GM21515 (cell line): ENCODE measurements around the gene ATP1A2.

Experiments used
- ATAC-seq: cut with Tn5 transposase; IDR thresholded peaks from one replicate; pipeline ENCODE4 v1.9.1; 2021; ENCODE audit not compliant: unreplicated experiment

ATP1A2 gene

GRCh38 chr1:160139840-160140239 is 24.3 kb downstream of the ATP1A2 start:
- ATAC-seq, result no peak

DNA sequence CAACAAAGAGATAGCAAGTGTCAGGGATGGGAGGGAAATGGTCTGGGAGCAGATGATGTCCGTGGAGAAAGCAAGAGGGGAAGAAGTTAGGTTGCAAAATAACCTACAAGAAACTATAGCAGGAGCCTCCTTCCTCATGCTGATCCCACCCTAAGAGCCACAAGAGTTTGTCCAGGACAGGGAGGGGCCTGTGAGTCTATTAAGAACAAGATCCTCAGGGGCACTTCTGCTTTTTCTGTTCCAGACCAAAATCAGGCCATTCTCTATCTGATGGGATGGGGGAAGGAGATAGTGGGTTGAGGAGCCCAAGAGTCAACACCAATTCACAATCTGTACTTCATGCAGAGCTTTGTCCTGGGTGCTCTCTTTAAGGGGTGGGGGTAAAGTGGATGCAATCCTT is 28.1 kb downstream of the ATP1A2 start:
- ATAC-seq, result no peak

DNA sequence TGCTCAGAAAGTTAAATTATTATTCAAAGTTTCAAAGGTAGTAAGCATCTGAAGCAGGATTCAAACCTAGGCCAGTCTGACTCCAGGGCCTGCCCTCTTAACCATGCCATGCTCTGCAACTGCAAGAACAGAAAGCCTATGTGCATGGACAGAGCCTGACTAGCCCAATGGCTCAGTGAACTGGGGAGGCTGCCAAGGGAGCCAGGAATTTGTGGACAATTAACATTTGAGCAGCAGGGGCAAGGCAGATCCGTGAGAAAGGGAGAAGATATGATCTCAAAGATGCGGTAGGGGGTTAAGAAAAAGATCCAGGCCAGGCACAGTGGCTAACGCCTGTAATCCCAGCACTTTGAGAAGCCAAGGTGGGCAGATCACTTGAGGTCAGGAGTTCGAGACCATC is 29.4 kb downstream of the ATP1A2 start:
- no peak for ATAC-seq

- no peak for ATAC-seq
Measured at GRCh38 chr1:160146107-160146506, 30.5 kb downstream of the ATP1A2 start.

DNA sequence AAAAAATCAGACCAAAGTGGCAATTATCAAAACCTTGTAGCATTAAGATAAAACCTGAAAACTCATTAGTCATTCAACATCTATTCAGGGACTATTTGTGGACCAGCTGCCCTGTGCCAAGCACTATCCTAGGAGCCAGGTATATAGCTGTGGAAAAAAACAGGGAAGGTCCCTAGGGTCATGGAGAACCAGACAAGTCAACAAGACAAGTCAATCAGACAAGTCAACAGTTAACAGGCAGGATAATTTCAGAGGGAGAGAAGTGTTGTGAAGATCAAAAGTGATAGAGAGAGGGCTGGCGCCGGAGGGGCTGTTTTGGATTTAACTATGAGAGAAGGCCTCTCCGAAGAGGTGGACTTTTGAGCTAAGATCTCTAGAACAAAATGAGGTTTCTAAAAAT is 32.6 kb downstream of the ATP1A2 start:
- ATAC-seq, result no peak

GRCh38 chr1:160149233-160149632 is 33.7 kb downstream of the ATP1A2 start:
- no peak for ATAC-seq

DNA sequence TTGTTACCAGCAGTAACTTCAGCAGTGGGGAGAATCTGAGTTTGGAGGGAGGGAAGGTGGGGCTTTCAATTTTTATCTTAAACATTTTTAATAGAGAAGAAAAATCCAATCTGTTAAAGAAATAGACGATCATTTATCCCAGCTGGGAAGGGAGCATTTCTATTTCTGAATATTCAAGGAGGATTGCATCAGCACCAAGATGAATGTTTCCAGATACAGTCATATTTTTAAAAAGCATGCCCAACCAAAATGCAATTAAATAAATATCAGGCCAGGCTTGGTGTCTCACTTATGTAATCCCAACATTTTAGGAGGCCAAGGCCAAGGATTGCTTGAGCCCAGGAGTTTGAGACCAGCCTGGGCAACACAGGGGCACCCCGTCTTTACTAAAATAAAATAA is 34.2 kb downstream of the ATP1A2 start:
- ATAC-seq, result no peak

GRCh38 chr1:160151303-160151702 is 35.7 kb downstream of the ATP1A2 start, which contains the start of gene ATP1A4:
Gene ATP1A4, plus strand, starts transcription at chr1:160151603. Its CDS starts 438 bp downstream, at chr1:160152041.
- ATAC-seq, result no peak

GRCh38 chr1:160154790-160155189 is 39.2 kb downstream of the ATP1A2 start:
- ATAC-seq, result no peak

DNA sequence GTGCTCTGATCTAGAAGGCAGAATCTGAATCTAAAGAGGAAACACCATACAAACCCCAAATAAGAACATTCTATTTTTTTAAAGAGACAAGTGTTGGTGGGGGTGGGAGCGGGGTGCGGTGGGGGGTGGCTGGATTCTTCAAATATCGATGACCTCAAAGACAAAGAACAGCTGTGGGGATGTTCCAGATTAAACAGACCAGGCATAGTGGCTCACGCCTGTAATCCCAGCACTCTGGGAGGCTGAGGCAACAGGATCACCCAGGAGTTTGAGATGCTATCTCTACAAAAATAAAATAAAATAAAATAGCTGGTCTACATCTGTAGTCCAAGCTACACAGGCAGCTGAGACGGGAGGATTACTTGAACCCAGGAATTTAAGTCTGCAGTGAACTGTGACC is 40.8 kb downstream of the ATP1A2 start:
- no peak for ATAC-seq

- no peak for ATAC-seq
Measured at GRCh38 chr1:160157174-160157573, 41.6 kb downstream of the ATP1A2 start.

DNA sequence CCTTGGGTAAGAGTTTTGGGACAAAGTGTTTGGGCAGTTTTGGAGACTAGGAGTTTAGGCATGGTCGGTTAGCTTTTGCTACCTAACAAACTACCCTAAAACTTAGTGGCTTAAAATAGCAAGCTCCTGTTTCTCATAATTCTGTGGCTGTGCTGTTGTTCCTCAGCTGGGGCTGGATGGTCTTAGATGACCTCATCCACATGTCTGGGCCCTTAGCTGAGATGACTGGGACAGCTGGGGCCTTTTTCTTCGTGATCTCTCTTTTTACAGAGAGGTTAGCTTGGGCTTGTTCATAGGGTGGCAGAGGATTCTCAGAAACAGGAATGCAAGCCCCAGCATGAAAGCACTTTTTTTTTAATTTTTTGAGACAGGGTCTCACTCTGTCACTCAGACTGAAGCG is 42.5 kb downstream of the ATP1A2 start:
- no peak for ATAC-seq

- ATAC-seq, result no peak
Measured at GRCh38 chr1:160158534-160158933, 43.0 kb downstream of the ATP1A2 start.

- ATAC-seq, result no peak
Measured at GRCh38 chr1:160159846-160160245, 44.3 kb downstream of the ATP1A2 start.

DNA sequence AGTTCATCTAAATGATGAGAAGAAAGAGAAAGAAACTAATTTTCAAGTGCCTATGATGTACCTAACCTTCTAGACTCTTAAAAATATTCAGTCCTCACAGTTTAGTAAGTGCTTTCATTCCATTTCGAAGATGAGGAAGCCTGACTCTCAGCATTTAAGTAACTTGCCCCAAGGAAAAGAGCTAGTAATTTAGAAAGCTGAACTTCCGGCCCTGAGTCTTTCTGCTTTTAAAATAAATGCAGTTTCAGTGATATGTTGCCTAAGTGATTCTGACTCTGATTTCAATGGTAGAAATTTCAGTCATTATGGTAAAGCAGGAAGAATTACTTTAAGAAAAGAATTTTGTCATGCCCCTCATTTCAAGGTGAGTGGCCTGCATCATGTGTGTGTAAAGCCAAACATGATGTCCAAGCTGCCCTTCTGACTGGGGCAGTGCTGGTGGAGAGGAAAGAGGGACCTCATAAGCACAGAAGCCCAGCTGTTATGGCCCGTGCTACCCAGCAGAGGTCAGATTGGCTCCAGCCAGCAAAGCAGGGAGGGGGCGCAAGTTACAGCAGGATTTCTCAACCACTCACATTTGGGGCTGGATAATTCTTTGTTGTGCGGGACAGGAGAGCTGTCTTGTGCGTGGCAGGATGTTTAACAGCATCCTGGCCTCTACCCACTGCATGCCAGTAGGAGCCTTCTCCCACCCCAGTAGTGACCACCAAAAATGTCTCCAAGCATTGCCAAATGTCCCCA is 46.6 kb downstream of the ATP1A2 start:
- ATAC-seq, result no peak

DNA sequence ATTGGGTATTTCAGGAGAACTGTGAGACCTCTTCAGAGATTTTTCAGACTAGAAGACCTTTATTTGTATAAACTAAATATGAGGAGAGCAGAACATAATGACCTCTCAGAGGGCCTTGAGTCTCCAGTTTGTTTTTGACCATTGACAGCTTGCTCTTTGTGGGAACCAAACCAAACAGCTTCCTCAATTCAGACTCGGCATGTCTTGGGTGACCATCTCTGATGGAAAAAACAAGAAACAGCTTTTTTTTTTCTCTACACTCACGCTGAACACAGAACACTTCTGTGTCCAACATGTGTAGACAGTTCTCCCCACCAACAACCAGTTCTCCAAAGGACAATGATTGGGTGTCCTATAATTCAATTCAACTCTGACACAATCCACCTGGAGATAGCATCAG is 47.4 kb downstream of the ATP1A2 start:
- ATAC-seq, result no peak

DNA sequence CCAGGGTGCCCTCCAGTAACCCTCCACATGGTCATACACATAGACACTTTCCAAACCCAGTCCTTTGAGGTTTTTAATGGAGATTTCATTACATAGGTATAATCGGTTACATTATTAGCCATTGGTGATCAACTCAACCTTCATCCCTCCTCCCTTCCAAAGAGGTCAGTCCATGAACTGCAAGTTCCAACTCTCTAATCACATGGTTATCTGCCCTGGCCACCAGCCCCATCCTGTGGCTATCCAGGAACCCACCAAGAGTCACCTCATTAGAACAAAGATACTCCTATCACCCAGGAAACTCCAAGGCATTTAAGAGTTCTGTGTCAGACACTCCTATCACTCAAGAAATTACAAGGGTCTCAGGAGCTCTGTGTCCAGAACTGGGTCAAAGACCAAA is 48.1 kb downstream of the ATP1A2 start:
- no peak for ATAC-seq

DNA sequence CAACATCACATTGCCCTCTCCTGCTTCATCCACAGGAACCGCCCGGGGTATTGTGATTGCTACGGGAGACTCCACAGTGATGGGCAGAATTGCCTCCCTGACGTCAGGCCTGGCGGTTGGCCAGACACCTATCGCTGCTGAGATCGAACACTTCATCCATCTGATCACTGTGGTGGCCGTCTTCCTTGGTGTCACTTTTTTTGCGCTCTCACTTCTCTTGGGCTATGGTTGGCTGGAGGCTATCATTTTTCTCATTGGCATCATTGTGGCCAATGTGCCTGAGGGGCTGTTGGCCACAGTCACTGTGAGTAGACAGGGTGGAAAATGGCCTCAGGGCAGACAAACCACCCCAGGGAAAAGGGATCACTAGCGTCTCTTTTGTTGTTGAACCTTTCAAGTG is 48.6 kb downstream of the ATP1A2 start:
- no peak for ATAC-seq

DNA sequence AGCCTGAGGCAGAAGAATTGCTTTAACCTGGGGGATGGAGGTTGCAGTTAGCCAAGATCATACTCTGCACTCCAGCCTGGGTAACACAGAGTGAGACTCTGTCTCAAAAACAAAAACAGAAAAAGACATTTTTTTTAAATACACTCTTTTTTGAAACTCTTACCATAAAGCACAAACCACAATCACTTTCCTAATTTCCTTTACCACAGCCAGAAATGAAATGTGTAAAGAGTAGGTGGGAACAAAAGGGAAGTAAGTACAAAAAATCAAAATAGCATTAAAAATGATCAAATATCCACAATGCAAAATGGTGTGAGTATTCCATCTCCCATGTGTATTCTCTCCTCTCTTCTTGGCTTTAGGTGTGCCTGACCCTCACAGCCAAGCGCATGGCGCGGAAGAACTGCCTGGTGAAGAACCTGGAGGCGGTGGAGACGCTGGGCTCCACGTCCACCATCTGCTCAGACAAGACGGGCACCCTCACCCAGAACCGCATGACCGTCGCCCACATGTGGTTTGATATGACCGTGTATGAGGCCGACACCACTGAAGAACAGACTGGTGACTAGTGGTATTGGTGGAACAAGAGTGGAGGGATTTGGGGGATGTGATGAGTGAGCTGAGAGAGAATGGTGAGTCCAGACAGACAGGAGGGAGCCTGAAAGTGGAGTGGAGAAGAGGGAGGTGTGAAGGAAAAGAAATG is 50.8 kb downstream of the ATP1A2 start:
- ATAC-seq, result no peak

DNA sequence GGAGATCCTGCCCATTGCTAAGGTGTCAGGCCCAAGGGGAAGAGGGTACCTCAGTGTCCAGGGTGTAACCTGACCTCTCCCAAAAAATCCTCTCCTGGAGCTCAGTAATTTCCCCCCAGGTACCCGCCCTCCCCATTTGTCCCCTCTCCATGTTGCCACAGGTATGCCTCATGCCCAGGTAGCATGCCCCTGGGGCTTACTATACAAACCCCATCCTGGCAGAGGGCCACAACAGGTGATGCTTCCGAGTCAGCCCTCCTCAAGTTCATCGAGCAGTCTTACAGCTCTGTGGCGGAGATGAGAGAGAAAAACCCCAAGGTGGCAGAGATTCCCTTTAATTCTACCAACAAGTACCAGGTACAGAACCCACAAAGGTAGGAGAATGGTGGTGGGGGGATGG is 51.5 kb downstream of the ATP1A2 start:
- ATAC-seq, result no peak

DNA sequence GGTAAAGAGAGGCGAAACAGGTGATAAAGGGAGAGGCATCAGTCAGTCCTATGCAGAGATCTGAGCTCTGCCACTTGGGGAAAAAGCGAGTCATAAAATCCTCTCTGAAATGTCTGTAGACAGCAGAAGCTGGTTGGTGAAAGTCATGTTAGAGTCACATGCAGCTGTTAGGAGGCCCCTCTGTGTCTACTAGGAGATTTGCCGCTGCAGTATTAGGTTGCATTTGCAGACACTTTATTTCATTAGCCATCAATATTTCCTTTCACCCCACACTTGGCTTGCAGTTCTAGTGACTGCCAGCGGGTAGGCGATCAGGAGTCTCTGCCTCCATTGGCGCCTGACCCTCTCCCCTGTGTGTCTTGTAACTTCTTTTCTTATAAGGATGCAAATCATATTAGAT is 52.0 kb downstream of the ATP1A2 start:
- no peak for ATAC-seq

DNA sequence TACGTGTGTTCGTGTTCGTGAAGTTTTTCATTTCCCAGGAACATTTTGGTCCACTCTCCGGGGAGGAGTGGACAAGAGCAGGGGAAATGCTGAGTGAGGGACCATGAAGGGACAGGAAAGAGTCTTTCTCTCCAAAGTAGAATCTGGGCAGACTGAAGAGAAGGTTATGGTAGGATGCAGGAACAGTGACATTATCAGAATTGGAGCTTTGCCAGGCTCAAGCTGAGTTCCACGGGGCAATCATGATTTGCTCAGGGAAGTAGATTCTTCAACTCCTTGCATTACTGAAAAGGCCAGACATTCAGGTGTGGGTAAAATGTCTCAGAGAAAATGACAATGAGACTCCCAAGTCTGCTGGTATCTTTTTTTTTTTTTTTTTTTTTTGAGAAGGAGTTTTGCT is 52.5 kb downstream of the ATP1A2 start:
- no peak for ATAC-seq
